K562 (cell line): ENCODE results near the gene CACNG6.

ENCODE experiments used
- ATF6 ChIP-seq: sonication (generic); formaldehyde crosslinking; IDR thresholded peaks from 2 replicates; pipeline ENCODE4 v1.4.0; 2020; ENCODE audit warnings: mild to moderate bottlenecking, missing genetic modification reagents
- CCAR2 ChIP-seq: fragments of 200-400 bp; formaldehyde crosslinking; IDR thresholded peaks from 2 replicates; pipeline ENCODE4 v1.6.1; 2017; ENCODE audit warnings: mild to moderate bottlenecking, low read depth, low read length
- DEAF1 ChIP-seq: fragments of 450-650 bp; formaldehyde crosslinking; IDR thresholded peaks from 2 replicates; pipeline ENCODE4 v1.4.0; 2020; ENCODE audit warnings: mild to moderate bottlenecking, moderate library complexity
- KLF6 ChIP-seq: fragments of 250-450 bp; sonication (Bioruptor Pico); IDR thresholded peaks from 2 replicates; pipeline ENCODE4 v1.4.0; 2020; ENCODE audit warnings: mild to moderate bottlenecking, moderate library complexity, borderline replicate concordance
- NFIC ChIP-seq: fragments of 450-650 bp; IDR thresholded peaks from 2 replicates; pipeline ENCODE4 v1.6.1; 2017; ENCODE audit warnings: mild to moderate bottlenecking, inconsistent platforms
- SP1 ChIP-seq: sonication (generic); formaldehyde crosslinking; IDR thresholded peaks from 2 replicates; pipeline ENCODE4 v1.8.1; 2022; ENCODE audit warnings: mild to moderate bottlenecking, missing genetic modification reagents
- TF ChIP-seq, protein P1 (sequence below): fragments of 450-650 bp; formaldehyde crosslinking; IDR thresholded peaks from 2 replicates; pipeline ENCODE4 v1.4.0; 2020; ENCODE audit warnings: mild to moderate bottlenecking, mixed read lengths

DNA sequence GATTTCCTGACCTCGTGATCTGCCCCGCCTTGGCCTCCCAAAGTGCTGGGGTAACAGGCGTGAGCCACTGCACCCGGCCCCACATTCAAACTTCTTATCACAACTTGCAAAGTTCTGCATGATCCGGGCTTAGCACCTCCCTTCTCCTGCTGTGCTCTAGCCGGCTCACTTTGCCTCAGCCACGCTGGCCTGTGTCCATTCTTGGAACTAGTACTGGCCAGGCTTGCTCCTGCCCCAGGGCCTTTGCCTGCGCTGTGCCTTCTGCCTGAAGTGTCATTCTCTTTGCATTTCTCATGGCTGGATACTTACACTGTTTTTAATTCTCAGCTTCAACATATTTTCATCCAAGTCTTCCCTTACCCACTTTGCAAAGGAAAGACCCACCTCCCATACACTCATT is 29.9 kb downstream of the CACNG6 start:
- no peak for TF ChIP-seq CCAR2
- TF ChIP-seq KLF6 (CRISPR knock-in tag), result no peak
- TF ChIP-seq DEAF1 (CRISPR knock-in tag), result no peak
- TF ChIP-seq NFIC, result no peak
- TF ChIP-seq ATF6 (CRISPR knock-in tag), result no peak
- no peak for TF ChIP-seq SP1 (CRISPR knock-in tag)
- TF ChIP-seq, protein P1, sequence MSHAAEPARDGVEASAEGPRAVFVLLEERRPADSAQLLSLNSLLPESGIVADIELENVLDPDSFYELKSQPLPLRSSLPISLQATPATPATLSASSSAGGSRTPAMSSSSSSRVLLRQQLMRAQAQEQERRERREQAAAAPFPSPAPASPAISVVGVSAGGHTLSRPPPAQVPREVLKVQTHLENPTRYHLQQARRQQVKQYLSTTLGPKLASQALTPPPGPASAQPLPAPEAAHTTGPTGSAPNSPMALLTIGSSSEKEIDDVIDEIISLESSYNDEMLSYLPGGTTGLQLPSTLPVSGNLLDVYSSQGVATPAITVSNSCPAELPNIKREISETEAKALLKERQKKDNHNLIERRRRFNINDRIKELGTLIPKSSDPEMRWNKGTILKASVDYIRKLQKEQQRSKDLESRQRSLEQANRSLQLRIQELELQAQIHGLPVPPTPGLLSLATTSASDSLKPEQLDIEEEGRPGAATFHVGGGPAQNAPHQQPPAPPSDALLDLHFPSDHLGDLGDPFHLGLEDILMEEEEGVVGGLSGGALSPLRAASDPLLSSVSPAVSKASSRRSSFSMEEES (CRISPR knock-in tag), result no peak
